ENCODE data around the gene MDFIC2.
"Not testable (repeated sequence)": the region's sequence is repeated elsewhere in the genome, so short reads cannot be mapped to it uniquely, and the experiment has no call there.

The MDFIC2 gene

GRCh38 chr3:70227437-70227836 is 85.0 kb downstream of the MDFIC2 start:
- no peak for DNase-seq (ENCODE audit: low read depth)
- H3K4me3 ChIP-seq (replicated peaks; ENCODE audit: low read depth, low read length): no peak overlapping the region
- TF ChIP-seq CTCF (IDR thresholded peaks at IDR 0.05; ENCODE audit: low read length, missing control alignments): no peak

GRCh38 chr3:70225146-70225545 is 87.3 kb downstream of the MDFIC2 start:
- no peak for TF ChIP-seq CTCF (IDR thresholded peaks at IDR 0.05; ENCODE audit: low read length, missing control alignments)
- H3K4me3 ChIP-seq (replicated peaks; ENCODE audit: low read depth, low read length): no peak overlapping the region
- DNase-seq (ENCODE audit: low read depth): no peak

- TF ChIP-seq CTCF (IDR thresholded peaks at IDR 0.05; ENCODE audit: low read length, missing control alignments): no peak
- no peak for DNase-seq (ENCODE audit: low read depth)
- no peak overlapping the region for H3K4me3 ChIP-seq (replicated peaks; ENCODE audit: low read depth, low read length)
Observed at GRCh38 chr3:70224337-70224736, 88.1 kb downstream of the MDFIC2 start.

GRCh38 chr3:70218471-70218870 is 94.0 kb downstream of the MDFIC2 start:
- H3K4me3 ChIP-seq (replicated peaks; ENCODE audit: low read depth, low read length): no peak overlapping the region
- no peak for TF ChIP-seq CTCF (IDR thresholded peaks at IDR 0.05; ENCODE audit: low read length, missing control alignments)
- no peak for DNase-seq (ENCODE audit: low read depth)

GRCh38 chr3:70211274-70211673 is 101.2 kb downstream of the MDFIC2 start:
- DNase-seq (ENCODE audit: low read depth); H3K4me3 ChIP-seq (replicated peaks; ENCODE audit: low read depth, low read length): not testable (repeated sequence)

- TF ChIP-seq CTCF (IDR thresholded peaks at IDR 0.05; ENCODE audit: low read length, missing control alignments): no peak
- no peak overlapping the region for H3K4me3 ChIP-seq (replicated peaks; ENCODE audit: low read depth, low read length)
- DNase-seq (ENCODE audit: low read depth): no peak
Observed at GRCh38 chr3:70201975-70202374, 110.5 kb downstream of the MDFIC2 start.

GRCh38 chr3:70189884-70190473 is 122.5 kb downstream of the MDFIC2 start:
- no peak for TF ChIP-seq CTCF (IDR thresholded peaks at IDR 0.05; ENCODE audit: low read length, missing control alignments)
- no peak overlapping the region for H3K4me3 ChIP-seq (replicated peaks; ENCODE audit: low read depth, low read length)
- DNase-seq (ENCODE audit: low read depth): no peak

Measured in fibroblast of pulmonary artery (primary cell).